Measurements from ENCODE around the gene NF1.

GRCh38 chr17:31251105-31251969, 156.6 kb downstream of the NF1 start:
- TF ChIP-seq EP300 (IDR thresholded peaks at IDR 0.05) (no peak), CTCF (IDR thresholded peaks at IDR 0.05) (no peak), POLR2A (IDR thresholded peaks at IDR 0.05) (no peak)

All from tibial nerve (tissue), 4 donors.